Nephron progenitor cell (in vitro differentiated cells): ENCODE data around the gene THYN1.

Source experiments
- DNase-seq: peaks from one replicate; pipeline ENCODE4 v3.0.0; 2021
- H3K27ac Mint-ChIP-seq: 2 replicates; pipeline ENCODE4 v1.8.0; 2021; ENCODE audit warnings: mild to moderate bottlenecking, moderate library complexity, mixed read lengths
- H3K27me3 Mint-ChIP-seq: 2 replicates; pipeline ENCODE4 v1.8.0; 2021; ENCODE audit warnings: mild to moderate bottlenecking, low read depth, mixed read lengths; ENCODE audit not compliant: poor library complexity
- H3K36me3 Mint-ChIP-seq: 2 replicates; pipeline ENCODE4 v1.8.0; 2021; ENCODE audit warnings: low read depth, mixed read lengths
- H3K4me1 Mint-ChIP-seq: 2 replicates; pipeline ENCODE4 v1.8.0; 2021; ENCODE audit warnings: mixed read lengths
- H3K4me3 Mint-ChIP-seq: 2 replicates; pipeline ENCODE4 v1.8.0; 2021; ENCODE audit warnings: mild to moderate bottlenecking, moderate library complexity, mixed read lengths
- H3K9me3 Mint-ChIP-seq: 2 replicates; pipeline ENCODE4 v1.8.0; 2021; ENCODE audit warnings: mild to moderate bottlenecking, moderate library complexity, mixed read lengths
- TF ChIP-seq, protein P1 (sequence below): fragments of 200-600 bp; sonication (generic); IDR thresholded peaks from 2 replicates; pipeline ENCODE4 v1.5.0; 2021; ENCODE audit warnings: antibody characterized with exemption

Gene THYN1

DNA sequence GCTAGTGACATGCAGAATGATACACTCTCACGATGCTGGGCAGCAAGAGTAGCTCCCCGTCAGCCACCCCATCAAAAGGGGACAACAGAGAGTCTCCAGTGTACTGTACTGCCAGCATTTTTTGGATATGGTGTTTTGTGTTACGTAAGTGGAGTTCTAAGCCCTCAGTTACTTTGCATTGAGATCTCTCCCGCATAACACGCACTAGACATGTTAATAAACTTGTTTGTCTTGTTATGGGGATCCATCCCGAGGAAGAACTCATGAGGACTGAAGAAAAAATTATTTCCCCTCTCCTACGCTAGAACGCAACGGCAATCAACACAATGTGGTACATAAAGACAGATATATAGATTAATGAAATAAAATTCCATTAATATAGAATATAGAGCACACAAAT is 53.6 kb downstream of the THYN1 start:
- no peak for DNase-seq
- H3K36me3 Mint-ChIP-seq: peaks cover 90% of the 10 kb centered on the region
- H3K4me1 Mint-ChIP-seq: no peaks in the 10 kb centered on the region
- no peak overlapping the region for H3K27ac Mint-ChIP-seq
- no peak overlapping the region for H3K4me3 Mint-ChIP-seq
- no peaks in the 10 kb centered on the region for H3K9me3 Mint-ChIP-seq
- TF ChIP-seq, protein P1, sequence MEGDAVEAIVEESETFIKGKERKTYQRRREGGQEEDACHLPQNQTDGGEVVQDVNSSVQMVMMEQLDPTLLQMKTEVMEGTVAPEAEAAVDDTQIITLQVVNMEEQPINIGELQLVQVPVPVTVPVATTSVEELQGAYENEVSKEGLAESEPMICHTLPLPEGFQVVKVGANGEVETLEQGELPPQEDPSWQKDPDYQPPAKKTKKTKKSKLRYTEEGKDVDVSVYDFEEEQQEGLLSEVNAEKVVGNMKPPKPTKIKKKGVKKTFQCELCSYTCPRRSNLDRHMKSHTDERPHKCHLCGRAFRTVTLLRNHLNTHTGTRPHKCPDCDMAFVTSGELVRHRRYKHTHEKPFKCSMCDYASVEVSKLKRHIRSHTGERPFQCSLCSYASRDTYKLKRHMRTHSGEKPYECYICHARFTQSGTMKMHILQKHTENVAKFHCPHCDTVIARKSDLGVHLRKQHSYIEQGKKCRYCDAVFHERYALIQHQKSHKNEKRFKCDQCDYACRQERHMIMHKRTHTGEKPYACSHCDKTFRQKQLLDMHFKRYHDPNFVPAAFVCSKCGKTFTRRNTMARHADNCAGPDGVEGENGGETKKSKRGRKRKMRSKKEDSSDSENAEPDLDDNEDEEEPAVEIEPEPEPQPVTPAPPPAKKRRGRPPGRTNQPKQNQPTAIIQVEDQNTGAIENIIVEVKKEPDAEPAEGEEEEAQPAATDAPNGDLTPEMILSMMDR: no peak
- no peaks in the 10 kb centered on the region for H3K27me3 Mint-ChIP-seq
